HG03521 (cell line): Measurements from ENCODE around the gene AHDC1.

Source experiments
- ATAC-seq: cut with Tn5 transposase; IDR thresholded peaks from one replicate; pipeline ENCODE4 v1.9.1; 2021; ENCODE audit warnings: mild to moderate bottlenecking, moderate library complexity; ENCODE audit not compliant: unreplicated experiment

AHDC1 gene

DNA sequence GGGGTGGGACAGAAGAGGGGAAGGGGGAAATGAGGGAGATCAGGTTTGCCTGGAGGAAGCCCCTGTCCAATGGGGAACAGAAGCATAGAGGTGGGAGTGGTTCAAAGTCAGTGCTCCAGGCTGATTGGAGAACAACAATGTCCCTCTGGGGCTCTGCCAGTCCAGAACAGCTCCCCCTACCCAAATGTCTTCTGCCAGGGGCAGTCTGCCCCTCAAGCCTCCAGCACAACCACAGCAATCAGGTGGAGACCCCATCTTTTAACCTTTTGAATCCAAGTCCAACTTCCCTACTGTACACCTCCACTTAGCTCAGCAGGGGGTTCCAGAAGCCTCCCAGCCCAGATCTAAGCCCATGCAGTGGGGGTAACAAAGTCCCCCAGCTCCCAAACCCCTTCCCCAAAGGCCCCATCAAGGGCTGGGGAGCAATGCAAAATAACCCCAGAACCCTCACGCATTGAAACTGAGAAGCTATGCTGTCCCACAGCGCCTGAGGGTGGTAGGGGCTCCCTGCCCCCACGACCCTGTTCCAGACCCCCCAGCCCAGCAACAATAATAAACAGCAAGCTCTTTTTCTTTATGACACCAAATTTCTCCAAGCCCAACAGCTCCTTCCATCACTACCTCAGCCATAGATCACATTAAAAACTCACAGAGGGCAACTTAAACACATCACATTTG lies 3.3 kb downstream of the AHDC1 start:
- ATAC-seq: no peak

DNA sequence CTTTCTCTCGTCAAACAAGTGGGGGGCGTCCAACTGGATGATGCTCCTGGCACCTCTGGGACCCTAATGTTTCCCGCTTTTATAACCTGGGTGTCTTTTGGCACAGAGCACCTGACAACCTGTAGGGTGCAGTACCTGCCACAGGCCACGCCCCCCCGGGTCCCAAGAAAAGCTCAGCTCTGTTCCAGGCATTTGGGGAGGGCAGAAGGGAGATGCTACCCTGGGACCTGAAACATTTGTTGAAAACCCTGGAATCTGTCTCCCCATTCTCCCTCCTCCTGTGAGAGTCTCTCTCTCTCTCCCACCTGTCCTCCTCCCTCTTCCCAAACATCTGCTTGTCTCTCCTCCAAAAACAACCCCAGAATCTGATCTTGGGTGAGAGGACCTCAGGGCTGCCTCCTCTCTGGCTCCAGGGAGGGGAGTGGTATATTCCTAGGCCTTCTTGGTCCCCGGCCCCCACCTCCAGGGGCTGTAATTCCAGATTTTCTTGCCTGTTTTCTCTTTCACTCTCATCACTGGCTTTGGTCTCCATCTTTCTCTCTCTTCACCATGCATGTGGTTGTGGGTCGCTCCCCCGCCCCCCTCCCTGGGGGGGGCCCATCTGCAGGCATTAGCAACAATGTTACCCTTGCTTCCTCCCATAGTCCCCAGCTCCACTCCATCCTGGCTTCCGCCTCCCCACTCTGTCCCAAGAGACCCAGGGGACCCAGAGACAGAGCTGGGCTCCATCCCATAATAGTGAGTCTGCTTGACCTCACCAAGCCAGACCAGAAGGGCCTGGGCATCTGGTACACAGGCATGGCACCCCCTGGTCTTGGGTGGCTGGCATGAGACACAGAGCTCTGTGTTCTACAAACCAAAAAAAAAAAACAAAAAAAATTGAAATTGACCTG lies 4.1 kb downstream of the AHDC1 start:
- no peak for ATAC-seq

DNA sequence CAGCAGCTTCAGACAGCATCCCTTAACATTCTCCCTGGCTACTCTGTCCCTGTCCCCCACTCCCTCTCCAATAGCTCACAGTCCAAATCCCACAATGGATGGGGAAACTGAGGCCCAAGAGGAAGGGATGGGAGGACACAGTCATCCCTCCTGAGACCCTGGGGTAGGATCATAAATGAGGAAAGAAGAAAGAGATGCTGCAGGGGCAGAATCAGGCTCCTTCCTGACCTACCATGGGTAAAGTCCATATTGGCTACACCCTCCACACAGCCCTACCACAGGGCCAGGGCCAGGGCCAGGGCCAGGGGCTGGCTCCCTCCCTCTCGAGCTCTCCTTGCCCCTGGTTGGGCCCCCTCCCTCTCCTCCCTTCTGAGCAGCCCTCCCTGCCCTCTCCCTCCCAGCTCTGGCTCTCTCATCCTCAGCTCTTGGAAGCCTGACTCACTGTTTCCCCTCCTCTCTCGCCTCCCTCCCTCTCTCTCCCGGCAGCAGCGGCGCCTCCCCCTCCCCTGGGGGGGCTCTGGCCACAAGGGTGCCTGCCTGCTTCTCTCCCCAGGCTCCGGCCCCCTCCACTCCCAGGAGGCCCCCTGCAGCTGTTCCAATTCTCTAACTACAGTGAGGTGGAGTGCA lies 4.9 kb downstream of the AHDC1 start:
- no peak for ATAC-seq

DNA sequence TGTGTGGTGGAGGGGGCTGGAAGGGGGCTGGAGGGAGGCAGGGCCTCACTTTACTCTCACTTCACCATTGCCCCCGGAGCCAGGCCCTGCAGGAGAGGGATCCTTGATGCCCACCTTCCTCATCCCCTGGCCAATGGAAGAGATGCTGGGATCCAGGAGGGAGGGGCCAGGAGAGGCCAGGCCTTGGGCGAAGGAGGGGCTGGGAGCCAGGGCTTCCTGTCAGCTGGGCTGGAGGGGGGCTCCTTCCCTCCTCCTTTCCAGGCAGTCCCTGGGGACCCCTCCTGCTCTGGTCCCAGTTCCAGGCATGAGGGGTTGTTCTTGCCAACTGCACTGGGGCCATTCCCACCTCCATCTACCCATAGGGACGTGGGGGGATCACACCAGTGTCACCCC lies 5.7 kb downstream of the AHDC1 start:
- ATAC-seq: no peak

DNA sequence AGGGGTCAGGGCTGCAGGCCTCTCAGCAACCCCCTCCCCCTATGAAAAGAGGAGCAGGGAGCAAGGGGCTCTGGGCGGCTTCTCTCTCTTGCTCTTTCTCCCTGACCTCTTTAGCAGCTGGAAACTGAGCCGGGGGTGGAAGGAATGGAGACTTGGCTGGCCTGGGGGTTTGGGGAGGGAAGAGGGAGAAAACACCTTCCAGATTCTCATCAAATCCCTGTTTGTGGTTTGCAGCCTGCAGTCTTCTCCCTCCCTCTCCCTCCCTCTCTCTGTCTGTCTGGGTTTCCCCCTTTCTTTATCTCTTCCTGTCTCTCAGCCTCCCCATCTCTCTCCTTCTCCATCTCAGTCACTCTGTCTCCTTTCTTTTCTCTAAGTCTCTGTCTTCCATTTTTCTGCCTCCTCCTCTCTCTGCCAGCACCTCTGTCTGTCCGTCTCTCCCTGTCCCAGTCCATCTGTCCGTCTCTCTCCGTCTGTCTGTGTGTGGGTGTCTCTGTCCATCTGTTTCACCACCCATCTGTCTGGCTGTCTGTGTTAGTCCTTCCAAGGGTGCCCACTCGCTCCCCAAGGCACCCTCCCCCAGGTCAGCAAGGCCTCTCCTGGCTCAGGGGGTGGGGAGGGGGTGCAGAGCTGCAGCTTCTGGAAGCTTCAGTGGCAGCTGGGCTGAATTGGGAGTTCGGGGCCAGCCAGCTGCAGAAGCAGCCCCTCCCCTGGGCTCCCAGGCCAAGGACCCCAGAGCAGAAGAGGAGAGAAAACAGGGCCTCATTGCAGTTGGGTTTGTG lies 6.2 kb downstream of the AHDC1 start:
- ATAC-seq: no peak

DNA sequence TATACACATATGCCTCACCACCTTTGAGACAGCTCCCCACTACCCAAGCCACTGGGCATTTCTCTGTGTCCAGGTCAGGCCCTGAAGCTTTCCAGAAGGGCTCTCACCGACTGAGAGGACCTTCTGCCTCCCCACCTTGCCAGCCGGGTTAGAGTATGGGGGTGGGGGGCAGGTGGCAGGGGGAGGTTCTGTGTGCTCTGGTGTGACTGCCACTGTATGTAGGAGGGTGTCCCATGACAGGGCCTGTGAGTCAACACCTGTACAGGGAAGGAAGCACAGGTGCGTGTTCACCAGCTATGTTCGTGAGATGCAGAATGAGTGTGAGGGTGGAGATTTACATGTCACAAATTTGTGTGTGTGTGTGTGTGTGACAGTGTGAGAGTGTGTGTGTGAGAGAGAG lies 7.0 kb downstream of the AHDC1 start:
- ATAC-seq: no peak

DNA sequence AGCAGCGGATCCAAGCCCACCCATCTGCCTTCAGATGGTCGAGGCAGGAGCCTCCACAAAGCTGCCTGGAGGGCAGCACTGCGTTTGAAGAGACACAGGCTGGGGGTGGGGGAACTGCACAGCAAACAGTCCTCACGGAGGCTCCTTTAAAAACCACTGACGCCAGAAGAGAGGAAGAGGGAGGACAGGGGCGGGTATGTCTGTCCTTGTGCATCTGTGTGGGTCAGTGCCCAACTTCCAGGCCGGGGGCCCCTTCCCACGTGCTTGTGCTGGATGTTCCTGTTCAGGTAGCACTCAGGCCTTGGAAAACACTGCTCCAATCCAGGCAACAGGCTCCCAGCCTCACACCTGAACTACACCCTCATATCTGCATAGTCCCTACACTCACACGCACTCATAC lies 7.7 kb downstream of the AHDC1 start:
- ATAC-seq: no peak

DNA sequence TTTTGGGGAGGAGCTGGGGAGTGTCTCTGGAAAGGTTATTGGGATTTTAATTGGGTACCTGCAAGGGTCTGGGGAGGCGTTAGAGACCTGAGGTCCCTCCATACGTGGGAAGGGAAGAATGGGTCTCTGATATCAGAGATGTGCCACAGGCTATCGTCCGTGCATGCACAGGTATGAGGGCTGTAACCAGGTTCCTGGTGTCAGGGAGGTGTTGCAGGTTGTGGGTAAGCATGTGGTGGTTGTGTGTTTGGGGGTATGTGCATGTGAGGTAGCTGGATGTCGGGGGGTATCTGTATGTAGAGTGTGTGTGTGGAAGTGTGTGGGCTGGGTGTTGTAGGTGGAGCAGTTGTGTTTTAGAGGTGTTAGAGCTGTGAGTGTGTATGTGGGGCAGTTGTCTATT lies 8.3 kb downstream of the AHDC1 start:
- ATAC-seq: no peak

DNA sequence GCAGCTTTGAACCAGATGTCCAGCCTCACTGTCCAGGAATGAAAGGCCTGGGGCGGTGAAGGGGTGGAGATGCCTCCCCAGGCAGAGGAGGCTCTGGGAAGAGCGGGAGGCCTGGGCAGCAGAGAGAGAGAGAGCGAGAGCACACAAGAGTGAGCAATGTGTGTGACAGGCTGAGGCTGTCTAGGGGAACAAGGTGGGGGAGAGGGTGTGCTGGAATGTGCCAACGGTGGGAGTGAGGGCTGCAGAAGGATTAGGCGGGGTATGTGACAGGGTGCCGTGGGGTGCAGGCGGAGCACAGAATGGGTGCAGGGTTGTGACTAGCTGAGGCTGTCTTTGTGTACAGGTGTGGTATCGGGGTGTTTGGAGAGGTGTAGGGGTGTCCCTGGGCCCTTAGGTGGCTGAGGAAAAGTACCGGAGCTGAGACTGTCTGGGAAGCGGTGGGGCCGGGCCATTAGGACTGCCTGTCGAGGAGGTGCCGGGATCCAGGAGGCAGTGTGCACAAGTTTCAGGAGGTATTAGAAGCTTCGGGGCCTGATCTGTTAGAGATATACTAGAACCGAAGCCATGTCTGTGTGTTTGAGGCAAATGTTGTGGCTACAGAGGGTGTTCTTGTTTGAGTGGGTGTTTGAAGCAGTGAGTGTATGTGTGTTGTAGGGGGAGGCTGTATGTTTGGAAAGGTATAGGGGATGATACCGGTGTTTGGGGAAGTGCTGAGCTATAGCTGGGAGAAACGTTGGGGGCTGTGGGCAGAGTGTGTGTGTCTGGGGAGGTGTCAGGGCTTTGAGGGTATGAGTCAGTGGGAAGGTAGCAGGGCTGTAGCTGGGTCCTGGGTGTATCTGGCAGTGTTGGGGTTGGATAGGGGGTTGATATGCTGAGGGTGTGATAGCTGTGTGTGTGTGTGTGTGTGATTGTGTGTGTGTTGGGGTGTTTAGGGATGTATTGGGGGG lies 9.1 kb downstream of the AHDC1 start:
- no peak for ATAC-seq

DNA sequence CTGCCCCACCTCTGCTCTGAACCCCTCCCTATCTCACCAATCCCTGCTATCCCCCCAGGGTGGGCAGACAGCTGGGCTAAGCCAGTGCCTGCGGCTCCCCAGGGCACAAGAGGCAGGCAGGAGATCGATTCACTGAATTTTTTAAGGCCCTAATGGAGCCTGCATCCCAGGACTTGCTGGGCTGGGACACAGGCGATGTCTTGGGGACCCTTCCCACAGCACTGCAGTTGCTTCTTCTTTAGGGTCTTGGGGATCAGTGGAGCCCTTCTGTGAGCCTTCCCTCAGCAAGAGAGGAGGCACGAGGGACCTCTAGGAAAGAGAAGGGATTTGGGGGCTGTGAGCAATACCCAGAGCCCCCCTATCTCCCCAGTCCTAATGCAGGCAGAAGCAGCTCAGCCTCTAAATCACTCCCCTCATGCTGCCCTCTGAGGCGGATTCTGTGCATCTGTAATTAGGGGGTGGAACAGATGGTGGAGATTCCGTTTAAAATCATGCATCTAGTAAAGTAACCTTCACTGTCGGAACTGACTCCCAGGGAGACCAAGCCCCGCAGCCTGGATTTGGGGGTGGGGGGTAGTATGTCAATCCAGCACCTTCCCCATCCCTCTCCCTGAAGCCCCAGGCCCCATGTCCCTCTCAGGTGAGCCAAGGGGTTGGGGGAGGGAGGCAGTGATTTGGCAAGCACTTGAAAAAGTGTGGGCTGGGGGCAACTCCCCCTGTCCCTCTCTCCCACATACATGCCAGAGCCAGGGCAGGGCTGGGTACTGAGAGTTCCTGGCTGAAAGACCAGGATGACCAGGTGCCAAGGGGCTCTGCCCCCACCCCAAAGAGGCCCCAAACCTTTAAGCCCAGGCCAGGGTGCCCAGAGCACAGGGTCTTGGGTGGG lies 10.0 kb downstream of the AHDC1 start:
- ATAC-seq: no peak

DNA sequence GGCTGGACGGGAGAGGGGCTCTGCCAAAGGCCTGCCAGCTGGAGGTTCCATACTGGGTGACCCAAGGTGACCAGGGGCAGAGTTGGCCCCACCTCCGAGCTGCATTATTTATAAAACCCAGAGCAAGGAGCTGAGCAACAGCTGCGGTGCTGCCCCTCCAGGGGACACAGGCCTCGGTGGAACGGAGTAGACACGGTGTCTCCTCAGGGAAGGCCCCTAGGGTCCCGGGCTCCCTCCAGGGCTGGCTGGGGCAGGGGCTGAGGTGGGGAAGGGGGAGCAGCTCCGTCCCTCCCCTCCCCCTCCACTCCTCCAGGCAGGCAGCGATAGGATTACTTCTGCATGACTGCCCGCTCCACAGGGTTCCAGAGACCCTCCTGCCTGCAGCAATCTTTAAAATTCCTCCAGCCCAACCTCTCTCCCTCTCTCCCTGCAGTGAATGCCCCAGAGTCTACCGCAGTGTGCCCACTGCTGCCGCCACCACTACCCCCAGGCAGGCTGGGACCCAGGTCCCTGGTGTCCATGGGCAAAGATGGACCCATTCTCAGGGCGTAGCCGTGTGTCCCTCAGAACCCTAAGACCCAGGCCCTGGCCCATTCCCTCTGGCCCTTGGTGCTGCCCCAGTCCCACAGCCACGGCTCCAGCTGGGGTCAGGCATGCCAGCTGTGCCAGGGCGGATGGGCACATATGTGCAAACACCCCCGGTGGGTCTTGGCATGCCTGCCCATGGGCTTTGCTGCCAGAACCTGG lies 10.8 kb downstream of the AHDC1 start:
- no peak for ATAC-seq

DNA sequence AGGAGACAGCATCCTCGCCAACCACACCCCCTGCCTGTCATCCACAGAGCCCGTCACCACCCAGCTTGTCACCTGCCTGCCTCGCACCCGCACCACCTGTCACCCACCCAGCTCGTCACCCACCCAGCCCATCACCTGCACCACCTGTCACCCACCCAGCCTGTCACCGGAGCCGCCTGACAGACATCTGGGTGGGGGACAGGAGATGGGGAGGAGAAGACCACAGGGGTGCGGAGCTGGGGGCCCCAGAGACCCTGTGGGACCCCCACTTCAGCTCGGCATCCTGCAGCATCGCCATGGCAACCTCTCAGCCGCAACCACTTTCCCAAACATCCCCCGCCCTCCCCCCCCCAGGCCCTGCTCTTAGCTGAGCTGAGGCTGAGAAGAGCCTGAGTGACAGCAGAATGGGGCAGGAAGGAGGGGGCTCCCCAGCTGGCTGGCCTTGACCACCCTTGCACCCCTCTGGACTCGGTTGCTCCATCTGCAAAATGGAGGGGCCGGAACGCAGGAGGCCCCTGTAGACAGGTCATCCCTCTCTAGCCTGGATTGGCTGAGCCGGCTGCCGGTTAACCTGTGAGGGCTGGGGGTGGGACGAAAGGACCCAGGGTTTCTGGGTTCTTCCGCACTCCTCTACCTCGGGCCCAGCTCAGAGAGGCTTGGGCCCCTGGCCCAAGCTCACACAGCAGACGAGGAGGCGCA lies 11.6 kb downstream of the AHDC1 start:
- no peak for ATAC-seq

DNA sequence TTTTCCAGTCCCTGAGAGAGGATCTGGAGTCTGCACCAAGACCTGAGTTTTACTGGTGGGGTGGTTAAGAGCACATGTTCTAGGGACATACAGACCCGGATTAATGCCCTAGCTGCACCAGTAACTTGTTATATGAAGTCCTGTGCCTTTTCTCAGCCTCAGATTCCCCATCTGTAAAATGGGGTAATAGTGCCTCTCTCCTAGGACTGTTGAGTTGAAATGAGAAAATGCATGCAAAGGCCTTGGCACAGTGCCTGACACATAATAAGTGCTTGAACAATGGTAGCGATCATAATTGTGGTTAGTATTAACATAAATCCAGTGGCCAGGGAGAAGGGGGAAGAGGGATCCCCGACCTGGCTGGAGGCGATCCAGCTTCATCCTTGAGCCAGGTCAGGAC lies 12.3 kb downstream of the AHDC1 start:
- no peak for ATAC-seq

DNA sequence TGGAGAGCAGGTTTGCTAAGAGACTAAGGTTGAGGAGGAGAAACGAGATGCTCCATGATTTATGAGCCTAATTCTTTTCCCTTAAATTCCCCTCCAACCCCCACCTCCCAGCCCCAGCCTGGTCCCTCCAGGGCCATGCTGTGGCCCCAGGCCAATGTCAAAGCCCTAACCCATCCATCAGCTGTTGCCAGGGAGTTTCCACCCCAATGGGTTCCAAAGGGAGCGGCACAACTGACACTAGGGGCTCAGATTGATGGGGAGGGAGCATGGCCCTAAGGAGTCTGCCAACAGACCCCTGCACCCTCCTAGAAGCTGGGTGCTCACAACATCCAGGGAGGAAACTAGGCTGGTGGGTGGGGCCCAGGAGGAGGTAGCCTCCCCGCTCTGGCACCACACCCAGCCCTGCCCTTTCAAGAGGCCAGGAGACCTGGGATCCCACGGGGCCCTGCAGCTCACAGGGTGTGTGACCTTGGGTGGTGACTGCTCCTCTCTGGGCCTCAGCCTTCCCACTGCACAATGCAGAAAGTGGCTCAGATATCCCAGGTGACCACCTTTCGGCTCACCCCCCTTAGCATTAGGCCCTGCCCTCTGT lies 12.9 kb downstream of the AHDC1 start:
- no peak for ATAC-seq

DNA sequence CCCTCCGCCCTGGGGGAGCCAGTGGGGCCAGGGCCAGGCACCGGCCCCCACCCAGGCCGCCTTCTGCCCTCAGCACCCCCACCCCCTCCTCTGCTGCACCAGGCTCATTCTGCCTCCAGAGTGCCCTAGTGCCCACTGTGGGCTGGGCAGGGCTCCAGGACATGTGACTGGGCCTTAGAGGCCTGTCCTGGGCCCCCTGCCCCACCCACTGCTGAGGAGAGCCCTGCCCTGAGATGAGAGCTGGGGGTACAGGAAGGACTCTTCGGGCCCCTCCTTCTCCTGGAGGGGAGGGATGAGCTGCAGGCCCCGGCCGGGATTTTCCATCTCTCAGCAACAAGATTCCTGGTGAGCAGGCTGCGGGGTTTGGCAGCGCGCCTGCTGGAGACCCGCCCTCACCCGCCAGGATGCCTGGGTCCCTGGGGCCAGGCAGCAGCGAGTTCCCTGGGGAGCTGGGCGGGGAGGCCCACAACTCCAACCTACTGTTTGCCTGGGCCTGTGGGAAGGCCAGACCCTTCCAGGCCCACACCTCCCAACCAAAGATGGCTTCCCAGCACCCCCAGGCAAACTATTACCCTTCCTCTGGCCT lies 14.0 kb downstream of the AHDC1 start:
- no peak for ATAC-seq

DNA sequence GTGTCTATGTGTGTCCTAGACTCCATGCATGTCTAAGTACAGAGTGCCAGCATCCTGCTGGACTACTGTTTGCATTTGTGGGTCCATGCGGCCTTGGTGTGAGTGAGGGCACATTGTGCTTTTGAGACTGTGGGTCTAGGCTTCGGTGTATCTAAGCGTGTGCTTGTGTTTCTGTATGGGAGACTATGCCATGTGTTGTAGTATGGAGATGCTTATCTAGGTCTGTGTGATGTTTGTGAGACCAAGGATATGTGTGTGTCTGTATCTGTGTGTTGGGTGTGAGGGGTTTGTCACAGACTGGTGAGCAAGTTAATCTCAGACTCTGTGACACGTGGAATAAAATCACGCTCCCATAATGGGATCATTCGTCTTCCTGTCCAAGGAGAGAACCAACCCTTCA lies 14.5 kb downstream of the AHDC1 start:
- no peak for ATAC-seq
